A673 (cell line): ENCODE measurements around the gene UNG. TPM values are rescaled to one million over a fixed set of nuclear protein-coding genes. Genes with fewer than 3 reads are reported as not detected.

Experiments used
- BruUV-seq: library from RNA; stranded (reverse); fragments of 400-500 nt; replicated peaks from 2 replicates; lab custom pipeline; 2021; lab: Mats Ljungman, UMichigan
- CTCF ChIA-PET: fragments of 300-600 bp; sonication (Branson Sonifier 250); formaldehyde crosslinking; loops from one replicate; lab custom pipeline; 2022; ENCODE audit warnings: antibody characterized with exemption; lab: Charles Lee
- POLR2A ChIA-PET: fragments of 300-600 bp; sonication (Branson Sonifier 250); formaldehyde crosslinking; loops from one replicate; lab custom pipeline; 2022; ENCODE audit warnings: antibody characterized with exemption; ENCODE audit not compliant: low non-redundant PET; lab: Charles Lee
- DNase-seq: peaks from one replicate; pipeline ENCODE4 v3.0.0-alpha.2; 2015; ENCODE audit warnings: low spot score
- H3K27ac ChIP-seq: fragments of 200-600 bp; sonication (generic); 2 replicates; pipeline ENCODE4 v1.5.1; 2016; ENCODE audit warnings: mixed run types, low read depth, mild to moderate bottlenecking, mixed read lengths, antibody characterized with exemption, low read length; ENCODE audit not compliant: poor library complexity, severe bottlenecking
- H3K27me3 ChIP-seq: fragments of 200-600 bp; sonication (generic); replicated peaks from 2 replicates; pipeline ENCODE4 v1.6.1; 2017; ENCODE audit warnings: mixed run types, low read depth, mild to moderate bottlenecking, mixed read lengths, antibody characterized with exemption, low read length; ENCODE audit not compliant: insufficient read depth, poor library complexity
- H3K36me3 ChIP-seq: fragments of 200-600 bp; sonication (generic); 2 replicates; pipeline ENCODE4 v1.6.1; 2016; ENCODE audit warnings: mixed run types, mild to moderate bottlenecking, mixed read lengths, antibody characterized with exemption, low read length; ENCODE audit not compliant: insufficient read depth, poor library complexity, severe bottlenecking
- H3K4me1 ChIP-seq: fragments of 200-600 bp; sonication (generic); 2 replicates; pipeline ENCODE4 v1.6.1; 2017; ENCODE audit warnings: mixed run types, mild to moderate bottlenecking, mixed read lengths, antibody characterized with exemption, low read length; ENCODE audit not compliant: insufficient read depth, poor library complexity, severe bottlenecking
- H3K4me3 ChIP-seq: fragments of 200-600 bp; sonication (generic); 2 replicates; pipeline ENCODE4 v1.5.1; 2016; ENCODE audit warnings: low read depth, mixed run types, mild to moderate bottlenecking, mixed read lengths, low read length; ENCODE audit not compliant: poor library complexity, severe bottlenecking
- H3K9me3 ChIP-seq: fragments of 200-600 bp; sonication (generic); 2 replicates; pipeline ENCODE4 v1.6.1; 2016; ENCODE audit warnings: mixed run types, low read depth, mild to moderate bottlenecking, mixed read lengths, antibody characterized with exemption, low read length; ENCODE audit not compliant: poor library complexity, severe bottlenecking
- EZH2 ChIP-seq: fragments of 200-600 bp; sonication (generic); IDR thresholded peaks from 2 replicates; pipeline ENCODE4 v1.6.1; 2017; ENCODE audit warnings: borderline replicate concordance, low read depth, mild to moderate bottlenecking, mixed read lengths, antibody characterized with exemption, low read length; ENCODE audit not compliant: poor library complexity, severe bottlenecking
- intact Hi-C: fragments of 100-400 bp; cut with micrococcal nuclease; formaldehyde crosslinking; loops from one replicate; pipeline ENCODE4 v1.10.0; 2022; ENCODE audit not compliant: unreplicated experiment
- total RNA-seq: library from RNA; stranded (reverse); gene quantifications from 2 replicates; pipeline ENCODE4 v1.2.3, GENCODE V29; 2021
- TF ChIP-seq, protein P1 (sequence below): fragments of 300-800, 200-600 bp; sonication (generic); conservative IDR thresholded peaks from 2 replicates; pipeline ENCODE4 v1.5.1; 2017; ENCODE audit warnings: low read depth, mild to moderate bottlenecking, antibody characterized with exemption, low read length, moderate library complexity, mixed read lengths

Gene UNG
- total RNA-seq, 1 experiment from 2014 or later: 58.5 TPM

DNA sequence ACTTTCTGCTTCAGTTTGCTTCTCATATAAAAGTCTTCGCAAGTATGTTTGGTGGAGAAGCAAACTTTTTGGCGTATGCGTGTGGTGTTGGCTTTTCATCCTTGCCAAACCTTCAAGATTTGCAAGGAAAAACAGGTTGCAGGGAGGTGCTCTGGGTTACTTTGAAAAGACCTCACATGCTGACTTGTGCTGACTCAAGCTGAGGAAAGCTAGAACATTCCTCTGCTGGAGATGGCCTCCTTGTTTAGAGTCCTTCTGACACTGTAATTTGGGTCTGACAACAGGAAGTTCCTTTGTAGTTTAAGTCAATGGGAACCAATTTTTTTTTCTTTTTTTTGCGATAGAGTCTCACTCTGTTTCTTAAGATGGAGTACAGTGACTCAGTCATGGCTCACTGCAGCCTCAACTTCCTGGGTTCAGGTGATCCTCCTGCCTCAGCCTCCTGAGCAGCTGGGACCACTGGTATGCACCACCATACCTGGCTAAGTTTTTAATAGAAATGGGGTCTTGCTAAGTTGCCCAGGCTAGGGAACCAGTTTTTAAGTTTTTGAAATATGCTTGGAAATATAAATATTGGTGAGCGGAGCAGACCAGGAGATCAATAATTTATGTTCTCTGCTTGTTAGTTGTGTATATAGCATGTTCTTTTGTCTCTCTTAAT is 16.4 kb downstream of the UNG start:
- intact Hi-C loops: no loop called here
- POLR2A ChIA-PET: no interaction called here
- CTCF ChIA-PET: no interaction called here

DNA sequence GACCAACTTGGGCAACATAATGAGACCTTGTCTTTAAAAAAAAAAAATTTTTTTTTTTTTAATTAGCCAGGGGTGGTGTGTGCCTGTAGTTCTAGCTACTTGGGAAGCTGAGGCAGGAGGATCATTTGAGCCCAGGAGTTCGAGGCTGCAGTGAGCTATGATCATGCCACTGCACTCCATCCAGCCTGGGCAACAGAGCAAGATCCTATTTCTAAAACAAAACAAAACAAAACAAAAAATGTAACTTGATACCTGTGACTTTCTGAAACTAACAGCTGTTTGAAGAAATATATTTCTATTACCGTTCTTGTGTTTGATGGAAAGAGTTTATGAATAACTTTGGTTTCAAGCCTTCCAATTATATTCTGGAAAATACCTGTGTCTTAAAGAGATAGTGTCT is 17.2 kb downstream of the UNG start:
- no TSS peak for BruUV-seq
- ChIA-PET POLR2A (no interaction called here), CTCF (no interaction called here)
- intact Hi-C loops: no loop called here
- TF ChIP-seq, protein P1, sequence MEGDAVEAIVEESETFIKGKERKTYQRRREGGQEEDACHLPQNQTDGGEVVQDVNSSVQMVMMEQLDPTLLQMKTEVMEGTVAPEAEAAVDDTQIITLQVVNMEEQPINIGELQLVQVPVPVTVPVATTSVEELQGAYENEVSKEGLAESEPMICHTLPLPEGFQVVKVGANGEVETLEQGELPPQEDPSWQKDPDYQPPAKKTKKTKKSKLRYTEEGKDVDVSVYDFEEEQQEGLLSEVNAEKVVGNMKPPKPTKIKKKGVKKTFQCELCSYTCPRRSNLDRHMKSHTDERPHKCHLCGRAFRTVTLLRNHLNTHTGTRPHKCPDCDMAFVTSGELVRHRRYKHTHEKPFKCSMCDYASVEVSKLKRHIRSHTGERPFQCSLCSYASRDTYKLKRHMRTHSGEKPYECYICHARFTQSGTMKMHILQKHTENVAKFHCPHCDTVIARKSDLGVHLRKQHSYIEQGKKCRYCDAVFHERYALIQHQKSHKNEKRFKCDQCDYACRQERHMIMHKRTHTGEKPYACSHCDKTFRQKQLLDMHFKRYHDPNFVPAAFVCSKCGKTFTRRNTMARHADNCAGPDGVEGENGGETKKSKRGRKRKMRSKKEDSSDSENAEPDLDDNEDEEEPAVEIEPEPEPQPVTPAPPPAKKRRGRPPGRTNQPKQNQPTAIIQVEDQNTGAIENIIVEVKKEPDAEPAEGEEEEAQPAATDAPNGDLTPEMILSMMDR: no peak
- TF ChIP-seq EZH2: no peak
- Histone ChIP-seq H3K4me1 (peaks cover 9% of the 10 kb centered on the region), H3K9me3 (no peaks in the 10 kb centered on the region), H3K36me3 (peaks cover 7% of the 10 kb centered on the region), H3K27ac (no peak overlapping the region), H3K4me3 (no peak overlapping the region), H3K27me3 (no peaks in the 10 kb centered on the region)
- DNase-seq: no peak

More for the DNA sequence above, 16.4 kb downstream of the UNG start:
- Histone ChIP-seq H3K4me1 (peaks cover 9% of the 10 kb centered on the region), H3K27me3 (no peaks in the 10 kb centered on the region), H3K4me3 (no peak overlapping the region), H3K27ac (no peak overlapping the region), H3K36me3 (peaks cover 7% of the 10 kb centered on the region), H3K9me3 (no peaks in the 10 kb centered on the region)
- BruUV-seq: no TSS peak
- DNase-seq: no peak
- TF ChIP-seq, protein P1: no peak
- TF ChIP-seq EZH2: no peak

DNA sequence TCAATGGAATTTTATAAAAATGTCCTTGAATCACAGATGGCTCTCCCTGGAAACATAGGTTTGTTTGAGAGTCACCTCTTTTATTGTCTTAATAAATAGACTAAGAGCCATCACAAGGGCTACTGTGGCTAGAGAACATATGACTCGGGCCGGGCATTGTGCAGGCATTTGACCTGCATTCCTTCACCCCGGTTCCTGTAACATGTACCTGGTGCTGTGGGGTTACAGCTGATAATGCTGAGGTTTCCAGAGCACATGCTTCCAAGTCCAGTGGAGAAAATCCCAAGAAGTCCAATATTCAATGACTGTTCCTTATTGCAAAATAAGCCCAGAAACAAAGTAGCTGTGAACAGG is 18.0 kb downstream of the UNG start:
- intact Hi-C loops: no loop called here
- no peak for TF ChIP-seq EZH2
- TF ChIP-seq, protein P1: no peak
- ChIA-PET POLR2A (no interaction called here), CTCF (no interaction called here)
- no TSS peak for BruUV-seq
- no peak overlapping the region for H3K27ac ChIP-seq
- DNase-seq: no peak
- no peaks in the 10 kb centered on the region for H3K27me3 ChIP-seq
- H3K4me3 ChIP-seq: no peak overlapping the region
- no peaks in the 10 kb centered on the region for H3K9me3 ChIP-seq
- H3K36me3 ChIP-seq: no peaks in the 10 kb centered on the region
- H3K4me1 ChIP-seq: peaks cover 6% of the 10 kb centered on the region
